Aortic smooth muscle cell (primary cell): ENCODE measurements around the gene METAP1D. TPM values are rescaled to one million over a fixed set of nuclear protein-coding genes. Genes with fewer than 3 reads are reported as not detected.

Experiments used
- total RNA-seq: library from RNA; depleted of rRNA; stranded (reverse); fragments of >200 nt; gene quantifications from 2 replicates; pipeline ENCODE4 v1.2.3, GENCODE V29; 2014

Gene METAP1D
- total RNA-seq, result 4.1 and 7.1 TPM in 2 replicates

GRCh38 chr2:171999604-172000469 is at the start of gene METAP1D:
Gene METAP1D, plus strand, starts transcription at chr2:171999953. Its CDS starts 17 bp downstream, at chr2:171999970.

GRCh38 chr2:172085460-172086159 is 85.9 kb downstream of the METAP1D start, which contains the start of gene DLX1:
Gene DLX1, plus strand, starts transcription at chr2:172085507. Its CDS starts 171 bp downstream, at chr2:172085678.

GRCh38 chr2:172102391-172103359 is 102.9 kb downstream of the METAP1D start, which contains the start of gene DLX2:
Gene DLX2, minus strand, starts transcription at chr2:172102900. Its CDS starts 362 bp downstream, at chr2:172102538.

Other genes with a start within 250 kb of the METAP1D start
- 21.4 and 23.8 TPM in 2 replicates for gene SLC25A12, start 105.7 kb upstream of the METAP1D start, total RNA-seq
- gene HAT1, start 77.5 kb upstream of the METAP1D start, total RNA-seq, result 39.4 and 43.6 TPM in 2 replicates
- gene DLX1, start 85.6 kb downstream of the METAP1D start, total RNA-seq, result 0.53 and 0.62 TPM in 2 replicates
- 0.12 and 0.13 TPM in 2 replicates for gene DLX2, start 102.9 kb downstream of the METAP1D start, total RNA-seq